ENCODE results near the gene RALGAPA1.
A peak's percentile ranks its signal among the peaks of the same experiment; 100 is the strongest.

The RALGAPA1 gene

GRCh38 chr14:35533357-35534207, 275.5 kb downstream of the RALGAPA1 start, which contains the start of gene INSM2:
INSM2 (plus strand) TSS chr14:35534164; CDS start chr14:35534253, 89 bp downstream.
- peak; percentile 35 for DNase-seq

- peak; percentile 10 for DNase-seq
Observed at GRCh38 chr14:35532783-35533356, 276.2 kb downstream of the RALGAPA1 start.

- DNase-seq: no peak
Observed at GRCh38 chr14:35531960-35532747, 276.9 kb downstream of the RALGAPA1 start.

GRCh38 chr14:35526962-35527361, 282.1 kb downstream of the RALGAPA1 start:
- DNase-seq: no peak

- no peak for DNase-seq
Observed at GRCh38 chr14:35525695-35526094, 283.4 kb downstream of the RALGAPA1 start.

GRCh38 chr14:35519986-35520385, 289.1 kb downstream of the RALGAPA1 start:
- no peak for DNase-seq

GRCh38 chr14:35515916-35516315, 293.2 kb downstream of the RALGAPA1 start:
- no peak for DNase-seq

- no peak for DNase-seq
Observed at GRCh38 chr14:35512765-35513164, 296.3 kb downstream of the RALGAPA1 start.

GRCh38 chr14:35509846-35510245, 299.2 kb downstream of the RALGAPA1 start:
- no peak for DNase-seq

- peak; percentile 50 for DNase-seq
Observed at GRCh38 chr14:35506927-35507326, 302.2 kb downstream of the RALGAPA1 start.

- DNase-seq: no peak
Observed at GRCh38 chr14:35506461-35506860, 302.6 kb downstream of the RALGAPA1 start.

- no peak for DNase-seq
Observed at GRCh38 chr14:35504260-35504659, 304.8 kb downstream of the RALGAPA1 start.

- DNase-seq: no peak
Observed at GRCh38 chr14:35503646-35504045, 305.4 kb downstream of the RALGAPA1 start.

GRCh38 chr14:35499180-35499579, 309.9 kb downstream of the RALGAPA1 start:
- DNase-seq: no peak

GRCh38 chr14:35495278-35495677, 313.8 kb downstream of the RALGAPA1 start:
- DNase-seq: no peak

GRCh38 chr14:35492569-35493014, 316.5 kb downstream of the RALGAPA1 start:
- DNase-seq: no peak
